Hematopoietic multipotent progenitor cell (in vitro differentiated cells): ENCODE data around the gene SP140L. TPM values are rescaled to one million over a fixed set of nuclear protein-coding genes. Genes with fewer than 3 reads are reported as not detected.
A peak's percentile ranks its signal among the peaks of the same experiment; 100 is the strongest.
"Not testable (repeated sequence)": the region's sequence is repeated elsewhere in the genome, so short reads cannot be mapped to it uniquely, and the experiment has no call there.

Experiments
- DNase-seq, 3 donors: peaks; one replicate each; pipeline ENCODE4 v3.0.0-alpha.2; 2011 to 2015; ENCODE audit warnings: low read depth in 2 of 3, low spot score in 2 of 3
- total RNA-seq: library from RNA; depleted of rRNA; stranded (reverse); fragments of >200 nt; gene quantifications from one replicate; pipeline ENCODE4 v1.2.3, GENCODE V29; 2012

The SP140L gene
- total RNA-seq, 1 donor = 5.4 TPM

DNA sequence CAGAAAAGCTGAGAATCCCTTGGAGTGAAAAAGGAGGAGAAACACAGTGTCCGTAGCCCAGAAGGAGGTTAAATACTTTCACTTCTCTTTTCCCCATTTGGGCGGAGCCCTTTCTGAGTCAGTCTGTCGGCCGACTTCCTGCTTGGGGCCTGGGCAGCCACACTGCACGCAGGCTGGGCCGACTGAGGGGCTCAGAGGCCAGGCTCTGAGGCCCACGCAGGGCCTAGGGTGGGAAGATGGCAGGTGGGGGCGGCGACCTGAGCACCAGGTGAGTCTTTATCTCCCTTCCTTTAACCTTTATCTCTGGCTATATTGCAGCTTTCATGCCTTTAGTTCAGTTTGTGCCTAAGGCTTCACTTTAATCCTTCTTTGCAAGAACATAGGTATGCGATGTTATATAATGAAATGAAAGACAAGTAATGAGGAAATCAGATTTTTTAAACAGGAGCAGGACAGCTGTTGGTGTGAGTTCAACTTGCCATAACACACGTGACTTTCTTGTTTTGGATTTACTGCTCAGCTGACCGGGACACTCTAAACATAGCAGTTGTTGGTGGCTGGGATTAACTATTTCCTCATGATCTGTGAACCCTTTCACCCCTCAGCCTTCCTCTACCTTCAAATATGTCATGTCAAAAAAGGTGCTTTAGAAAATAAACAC is 89.2 kb downstream of the SP140L start, which contains the start of gene SP100:
Gene SP100, plus strand, starts transcription at position 141 of the 661 bp plus-strand sequence. Its CDS starts 96 bp downstream, at position 237.
- peak; percentile 41 to 89 (median 87) for DNase-seq

DNA sequence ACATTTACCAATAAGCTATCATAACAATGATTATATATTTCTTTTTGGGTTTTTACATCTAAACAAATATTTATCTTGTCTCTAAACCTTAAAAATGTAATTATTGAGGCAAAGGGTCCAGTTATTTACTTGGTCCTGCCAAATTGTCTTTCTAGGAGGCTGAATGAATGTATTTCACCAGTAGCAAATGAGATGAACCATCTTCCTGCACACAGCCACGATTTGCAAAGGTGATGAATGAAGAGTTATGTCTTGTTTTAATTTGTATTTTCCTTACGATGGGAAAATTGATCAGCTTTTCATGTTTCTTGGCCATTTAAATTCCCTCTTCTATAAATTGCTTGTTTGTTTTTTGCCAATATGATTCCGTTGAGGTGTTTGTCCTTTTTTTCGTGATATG is 90.4 kb downstream of the SP140L start:
- DNase-seq = no peak

DNA sequence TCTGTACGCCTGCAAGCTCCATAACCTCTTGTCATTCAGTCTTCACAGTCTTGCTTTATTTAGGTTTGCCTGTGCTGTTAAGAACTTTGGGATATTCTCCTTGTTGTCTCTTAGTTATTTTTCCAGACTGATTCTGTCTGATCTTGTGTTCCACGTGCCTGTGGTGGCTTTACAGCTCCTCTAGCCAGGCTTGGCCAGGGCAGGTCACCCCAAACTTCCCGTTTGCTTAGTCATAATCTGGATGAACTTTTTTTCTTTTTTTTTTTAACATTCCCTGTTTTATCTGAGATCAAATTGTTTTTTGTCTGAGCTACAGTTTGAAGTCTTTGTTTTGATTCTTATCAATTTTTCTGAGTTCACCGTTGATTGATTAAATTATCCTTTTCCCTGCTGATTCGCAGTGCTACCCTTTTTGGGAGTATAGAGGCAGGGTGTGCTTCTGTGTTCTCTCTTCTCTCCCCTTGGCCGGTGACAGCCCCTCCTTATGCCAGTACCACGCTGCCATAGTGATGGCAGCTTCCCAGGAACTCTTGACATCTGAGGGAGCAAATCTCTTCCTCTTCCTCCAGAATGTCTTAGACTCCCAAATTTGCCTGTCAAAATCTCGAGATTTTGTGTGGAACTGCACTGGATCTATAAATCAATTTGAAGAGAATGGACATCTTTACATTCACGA is 91.5 kb downstream of the SP140L start:
- no peak for DNase-seq

DNA sequence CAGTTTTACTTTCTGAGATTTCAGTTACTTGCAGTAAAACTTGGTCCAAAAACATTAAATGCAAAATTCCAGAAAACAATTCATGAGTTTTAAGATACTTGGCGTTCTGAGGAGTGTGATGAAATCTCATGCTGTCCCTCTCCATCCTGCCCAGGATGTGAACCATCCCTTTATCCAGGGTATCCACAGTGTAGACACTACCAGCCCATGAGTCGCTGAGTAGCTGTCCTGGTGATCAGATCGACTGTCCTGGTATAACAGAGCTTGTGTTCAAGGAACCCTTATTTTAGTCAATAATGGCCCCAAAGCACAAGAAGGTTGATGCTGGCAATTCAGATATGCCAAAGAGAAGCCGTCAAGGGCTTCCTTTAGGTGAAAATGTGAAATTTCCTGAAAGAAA is 92.2 kb downstream of the SP140L start:
- DNase-seq = no peak

DNA sequence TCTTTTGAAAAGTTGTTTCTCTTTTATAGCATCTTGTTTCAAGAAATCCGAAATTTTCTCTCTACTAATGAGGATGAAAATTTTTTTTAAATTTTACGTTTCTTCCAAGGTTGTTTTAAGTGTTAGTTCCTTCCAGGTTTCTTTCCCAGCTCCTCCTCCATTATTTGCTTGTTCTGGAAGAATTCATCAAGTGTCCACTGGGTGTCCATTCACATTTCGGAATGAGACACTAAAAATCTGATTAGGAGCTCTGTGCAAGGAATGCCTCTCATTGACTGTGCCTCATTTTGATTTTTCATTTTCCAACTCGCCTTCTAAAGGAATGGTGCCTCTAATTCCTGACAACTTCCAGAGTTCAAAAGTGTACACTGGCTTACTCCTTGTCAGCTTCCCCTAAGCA is 95.2 kb downstream of the SP140L start:
- no peak for DNase-seq

DNA sequence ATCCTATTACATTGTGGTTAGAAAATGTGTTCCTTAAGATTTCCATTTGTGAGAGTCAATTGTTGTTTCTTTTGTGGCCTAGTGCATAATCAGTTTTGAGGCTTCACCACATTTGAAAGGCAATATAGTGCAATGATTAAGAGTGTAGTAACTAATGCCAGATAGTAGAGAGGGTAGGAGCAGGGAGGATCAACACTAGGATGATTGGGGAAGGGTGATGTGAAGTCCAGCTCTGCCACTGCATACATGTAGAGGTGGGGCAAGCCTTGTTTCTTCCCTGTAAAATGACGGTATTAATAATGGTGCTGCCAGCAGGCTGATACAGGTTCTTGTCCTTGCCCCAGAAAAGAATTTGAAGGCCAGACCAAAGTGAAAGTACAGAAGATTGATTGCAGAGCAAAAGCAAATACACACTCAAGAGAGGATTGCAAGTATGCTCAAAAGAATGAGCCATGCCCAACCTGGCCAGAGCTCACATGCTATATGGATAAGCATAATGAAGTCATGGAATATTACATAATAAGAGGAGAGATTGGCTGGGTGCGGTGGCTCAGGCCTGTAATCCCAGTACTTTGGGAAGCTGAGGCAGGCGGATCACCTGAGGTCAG is 97.0 kb downstream of the SP140L start:
- no peak for DNase-seq

DNA sequence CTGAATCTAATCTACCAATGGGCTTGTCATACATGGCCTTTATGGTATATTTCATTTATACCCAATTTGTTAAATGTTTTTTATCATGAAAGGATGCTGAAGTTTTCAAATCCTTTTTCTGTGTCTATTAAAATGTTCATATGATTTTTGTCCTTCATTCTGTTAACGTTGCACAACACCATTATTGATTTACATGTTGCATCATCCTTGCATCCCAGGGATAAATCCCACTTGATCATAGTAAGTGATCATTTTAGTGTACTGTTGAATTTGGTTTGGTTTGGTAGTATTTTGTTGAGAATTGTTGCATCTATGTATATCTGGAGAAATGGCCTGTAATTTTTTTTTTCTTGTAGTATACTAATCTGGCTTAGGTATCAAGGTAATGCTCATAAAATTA is 98.4 kb downstream of the SP140L start:
- no peak for DNase-seq

DNA sequence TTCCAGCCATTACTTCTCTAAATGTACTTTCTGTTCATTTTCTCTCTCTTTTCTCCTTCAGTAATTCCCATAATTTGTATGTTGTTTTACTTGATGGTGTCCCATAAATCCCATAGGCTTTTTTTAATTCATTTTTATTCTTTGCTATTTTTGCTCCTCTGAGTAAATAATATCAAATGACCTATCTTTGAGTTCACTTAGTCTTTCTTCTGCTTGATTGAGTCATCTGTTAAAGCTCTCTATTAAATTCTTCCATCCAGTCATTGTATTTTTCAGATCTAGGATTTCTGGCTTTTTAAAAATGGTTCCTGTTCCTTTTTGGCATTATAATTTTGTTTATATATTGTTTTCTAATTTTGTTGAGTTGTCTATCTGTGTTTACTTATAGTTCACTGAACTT is 102.5 kb downstream of the SP140L start:
- DNase-seq = peak in 1 of 3 donors; percentile 19

DNA sequence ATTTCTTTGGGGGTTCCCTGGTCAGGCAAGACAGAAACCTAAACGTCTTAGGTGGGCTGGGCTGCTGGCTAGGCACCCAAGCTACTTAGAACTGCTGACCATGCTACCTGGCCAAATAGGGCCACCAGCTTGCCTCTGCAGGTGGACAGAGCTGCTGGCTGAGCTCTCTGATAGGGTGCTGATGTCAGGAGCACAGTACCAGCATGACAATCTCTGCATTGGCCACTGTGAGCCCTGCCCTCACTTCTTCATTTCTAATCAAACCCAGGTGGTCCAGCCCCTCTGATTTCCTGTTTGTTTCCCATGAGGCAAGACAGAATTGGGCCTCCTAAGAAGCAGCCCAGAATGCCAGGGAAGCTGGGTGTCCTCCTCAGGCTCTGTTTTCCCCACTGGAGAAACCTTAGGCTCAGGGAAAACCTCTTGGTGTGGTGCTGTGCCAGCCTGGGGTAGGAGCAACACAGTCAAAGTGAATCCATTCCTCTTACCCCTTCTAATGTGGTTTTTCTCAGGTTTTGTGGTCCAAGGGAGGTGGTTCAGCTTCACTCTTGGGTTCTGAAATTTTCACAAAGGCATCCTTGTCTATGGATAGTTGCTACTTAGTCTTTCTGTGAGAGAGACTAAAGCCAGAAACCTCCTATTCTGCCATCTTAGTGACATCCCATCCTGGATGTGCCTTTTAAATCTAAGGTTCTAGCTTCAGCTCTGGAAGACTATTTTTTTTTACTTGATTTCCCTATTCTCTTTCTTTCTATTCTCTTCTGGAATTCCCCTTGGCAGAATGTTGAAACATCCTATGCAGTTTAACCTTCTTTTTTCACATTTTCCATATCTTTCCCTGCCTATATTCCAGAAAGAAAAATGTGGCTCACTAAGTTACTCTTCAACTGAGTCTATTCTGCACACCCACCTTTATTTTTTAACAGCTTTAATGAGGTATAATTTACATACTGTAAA is 104.2 kb downstream of the SP140L start:
- DNase-seq = no peak

DNA sequence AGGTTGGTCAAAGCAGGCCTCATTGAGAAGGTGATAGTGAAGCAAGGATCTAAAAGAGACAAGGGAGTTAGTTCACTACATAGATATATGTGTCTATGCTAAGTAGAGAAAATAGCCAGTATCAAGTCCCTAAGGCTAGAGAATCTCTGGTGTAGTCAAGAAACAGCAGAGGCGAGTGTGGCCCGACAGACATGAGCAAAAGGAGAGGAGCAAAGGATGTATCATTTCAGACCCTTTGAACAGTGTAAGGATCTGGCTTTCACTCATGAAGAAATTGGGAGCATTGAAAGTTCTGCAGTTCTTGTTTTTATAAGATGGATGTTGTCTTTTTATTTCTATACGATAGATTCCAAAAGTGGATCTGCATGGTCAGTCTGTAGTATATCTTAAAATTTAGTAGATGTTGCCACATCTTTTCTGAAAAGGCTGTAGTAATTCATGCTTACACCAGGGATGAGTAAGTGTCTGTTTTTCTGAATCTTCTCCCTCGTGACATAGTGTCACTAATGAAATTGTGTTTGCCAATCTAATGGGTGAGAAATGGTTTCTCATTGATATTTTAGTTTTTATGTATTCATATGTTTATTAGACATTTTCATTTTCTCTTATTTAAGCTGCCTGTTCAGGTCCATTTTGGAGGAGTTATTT is 107.8 kb downstream of the SP140L start:
- no peak for DNase-seq

DNA sequence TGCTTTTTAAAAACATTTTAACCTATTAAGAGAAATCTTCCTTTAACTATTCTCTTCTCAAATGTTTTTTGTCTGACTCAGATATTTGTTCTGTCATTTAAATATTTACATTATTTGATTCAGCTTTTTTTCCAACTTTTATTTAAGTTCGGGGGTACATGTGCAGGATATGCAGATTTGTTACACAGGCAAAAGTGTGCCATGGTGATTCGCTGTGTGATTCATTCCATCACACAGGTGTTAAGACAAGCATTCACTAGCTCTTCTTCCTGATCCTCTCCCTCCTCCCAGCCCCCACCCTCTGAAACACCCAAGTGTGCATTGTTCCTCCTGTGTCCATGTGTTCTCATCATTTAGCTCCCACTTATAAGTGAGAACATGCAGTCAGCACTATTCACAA is 108.4 kb downstream of the SP140L start:
- DNase-seq = no peak

DNA sequence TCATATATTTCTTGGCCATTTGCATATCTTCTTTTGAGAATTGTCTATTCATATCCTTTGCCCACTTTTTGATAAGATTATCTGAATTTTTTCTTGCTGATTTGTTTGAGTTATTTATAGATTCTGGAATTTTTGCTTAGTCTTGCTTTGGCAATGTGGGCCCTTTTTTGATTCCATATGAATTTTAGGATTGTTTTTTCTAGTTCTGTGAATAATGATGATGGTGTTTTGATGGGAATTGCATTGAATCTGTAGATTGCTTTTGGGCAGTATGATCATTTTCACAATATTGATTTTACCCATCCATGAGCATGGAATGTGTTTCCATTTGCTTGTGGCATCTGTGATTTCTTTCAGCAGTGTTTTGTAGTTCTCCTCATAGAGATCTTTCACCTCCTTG is 112.1 kb downstream of the SP140L start:
- not testable (repeated sequence) for DNase-seq

DNA sequence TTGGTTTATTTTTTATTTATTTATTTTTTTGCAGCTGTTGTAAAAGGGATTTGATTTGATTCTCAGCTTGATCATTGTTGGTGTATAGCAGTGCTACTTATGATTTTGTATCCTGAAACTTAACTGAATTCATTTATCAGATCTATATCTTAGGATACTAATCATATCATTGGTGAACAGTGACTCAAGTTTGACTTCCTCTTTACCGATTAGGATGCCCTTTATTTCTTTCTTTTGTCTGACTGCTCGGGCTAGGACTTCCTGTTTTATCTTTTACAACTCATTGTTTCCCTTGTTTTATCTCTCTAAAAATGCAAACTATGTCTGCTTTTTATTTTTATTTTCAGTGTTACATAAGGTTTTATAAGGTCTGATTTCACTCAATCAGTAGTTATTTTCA is 112.6 kb downstream of the SP140L start:
- peak in 2 of 3 donors; percentile 48 to 64 for DNase-seq

DNA sequence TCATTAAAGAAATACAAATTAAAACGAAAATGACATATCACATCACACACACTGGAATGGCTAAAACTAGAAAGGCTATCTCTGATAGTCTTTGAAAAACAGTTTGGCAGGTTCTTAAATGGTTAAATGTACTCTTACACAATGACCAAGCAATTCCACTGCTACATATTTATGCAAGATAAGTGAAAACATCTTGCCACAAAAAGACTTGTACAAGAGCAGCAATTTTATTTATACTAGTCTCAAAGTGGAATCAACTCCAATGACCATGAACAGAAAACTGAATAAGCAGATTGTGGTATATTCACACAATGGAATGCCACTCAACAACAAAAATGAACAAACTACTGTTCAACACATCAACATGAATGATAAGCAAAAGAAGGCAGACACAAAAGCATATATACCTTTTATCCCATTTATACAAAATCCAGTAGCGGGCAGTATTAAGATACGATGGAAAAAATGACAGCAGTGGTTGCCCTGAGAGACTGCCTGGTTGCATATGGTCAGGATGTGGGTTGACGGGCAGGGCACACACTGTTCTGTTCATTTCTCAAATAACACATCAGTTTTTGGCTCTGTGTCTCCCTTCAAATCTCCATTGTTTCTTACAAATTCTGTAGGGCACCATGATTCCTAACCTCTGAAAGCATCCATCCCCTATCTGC is 114.4 kb downstream of the SP140L start:
- DNase-seq = peak in 2 of 3 donors; percentile 59 to 72

DNA sequence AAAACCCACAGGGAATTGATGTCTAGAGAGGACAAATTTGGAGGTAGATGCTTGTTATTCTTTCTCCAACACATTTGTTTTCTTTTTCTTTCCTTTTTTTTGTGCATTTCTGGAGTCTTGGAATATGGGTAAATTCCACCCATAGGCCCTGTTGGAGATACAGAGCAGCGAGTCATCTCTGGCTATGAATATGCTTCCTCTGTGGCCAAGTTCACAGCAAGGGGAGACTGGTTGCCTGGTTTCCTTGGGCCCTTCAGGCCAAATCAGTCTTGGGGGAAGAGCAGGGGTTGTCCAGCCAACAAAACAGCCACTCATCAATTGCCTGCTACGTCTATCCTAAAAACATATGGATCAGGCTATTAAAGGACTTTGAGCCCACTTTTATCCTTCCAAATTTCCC is 116.5 kb downstream of the SP140L start:
- DNase-seq = no peak

DNA sequence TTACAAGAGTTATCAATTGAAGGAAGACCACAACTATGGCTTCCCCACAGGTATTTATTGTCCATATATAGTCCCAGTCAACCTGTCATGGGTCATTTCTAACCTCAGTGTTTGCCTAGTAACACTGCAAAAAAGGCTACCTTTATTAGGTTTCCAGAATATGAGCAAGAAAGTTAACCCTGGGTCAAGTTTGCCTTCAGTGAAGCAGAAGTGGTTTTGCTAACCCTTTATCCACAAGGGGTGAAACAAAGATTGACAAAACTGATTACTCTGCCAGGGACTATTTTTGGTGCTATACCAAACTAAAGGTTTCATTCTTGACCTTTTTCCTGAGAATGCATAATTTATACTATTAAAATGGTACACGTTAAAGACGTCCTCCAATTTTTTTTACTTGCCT is 117.8 kb downstream of the SP140L start:
- DNase-seq = no peak

DNA sequence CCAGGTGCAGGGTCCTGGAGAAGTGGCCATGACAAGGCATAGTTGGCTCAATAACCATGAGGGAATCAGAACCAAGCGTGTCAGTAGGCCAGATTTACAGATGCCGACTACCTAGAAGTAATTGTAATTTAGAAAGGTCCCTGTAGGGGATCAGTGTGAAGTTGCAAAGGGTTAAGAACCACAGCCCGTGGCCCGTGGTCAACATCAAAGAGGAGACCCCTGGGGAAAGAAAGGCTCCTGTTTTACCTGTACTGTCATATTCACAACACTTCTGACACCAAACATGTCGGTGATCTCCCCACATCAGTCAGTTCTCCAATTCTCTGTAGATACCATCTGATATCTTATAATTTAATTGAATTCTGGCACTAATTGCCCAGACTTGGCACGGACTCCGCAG is 120.0 kb downstream of the SP140L start:
- DNase-seq = no peak

DNA sequence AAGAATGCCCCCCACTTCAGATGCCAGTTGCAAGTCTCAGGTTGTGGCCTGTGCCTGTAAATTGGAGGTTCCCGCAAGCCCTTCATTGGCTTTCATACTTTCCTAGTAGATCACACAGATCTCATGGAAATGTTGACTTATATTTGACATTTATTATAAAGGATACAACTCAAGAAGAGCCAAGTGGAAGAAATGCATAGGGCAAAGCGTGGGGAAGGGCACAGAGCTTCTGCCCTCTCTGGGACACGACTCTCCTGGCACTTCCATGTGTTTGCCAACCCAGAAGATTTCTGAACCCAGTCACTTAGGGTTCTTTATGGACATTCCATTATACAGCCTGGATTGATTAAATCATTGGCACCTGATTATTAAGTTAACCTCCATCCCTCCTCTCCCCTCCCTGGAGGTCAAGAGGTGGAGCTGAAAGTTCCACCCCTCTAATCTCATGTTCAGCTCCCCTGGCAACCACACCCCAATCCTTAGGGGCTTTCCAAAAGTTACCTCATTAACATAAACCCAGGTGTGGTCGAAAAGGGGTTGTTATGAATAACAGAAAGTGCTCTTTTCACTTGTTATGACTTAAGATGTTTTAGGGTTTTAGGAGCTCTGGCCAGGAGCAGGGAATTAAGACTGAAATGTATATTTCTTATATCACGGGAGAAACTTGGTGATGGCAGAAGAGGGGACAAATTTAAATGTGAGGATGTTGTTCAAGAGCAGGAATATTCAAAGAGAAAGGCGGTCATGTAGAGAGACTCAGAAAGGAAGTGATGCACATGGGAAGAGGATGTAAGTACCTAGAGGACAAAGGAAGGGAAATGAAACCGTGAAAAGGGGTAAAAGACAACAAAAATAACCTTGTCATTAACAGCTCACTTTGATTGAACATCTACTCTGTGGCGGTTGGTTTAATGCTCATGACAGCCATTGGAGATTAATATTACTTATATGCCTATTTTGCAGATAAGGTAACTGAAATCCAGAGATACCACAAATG is 120.8 kb downstream of the SP140L start:
- no peak for DNase-seq
